ENCODE data around the gene MS4A14. TPM values are rescaled to one million over a fixed set of nuclear protein-coding genes. Genes with fewer than 3 reads are reported as not detected.
A peak's percentile ranks its signal among the peaks of the same experiment; 100 is the strongest.
"Not testable (repeated sequence)": the region's sequence is repeated elsewhere in the genome, so short reads cannot be mapped to it uniquely, and the experiment has no call there.

Gene MS4A14
- polyA plus RNA-seq, 4 donors: 0.12 to 1.2 TPM; not detected in 2

DNA sequence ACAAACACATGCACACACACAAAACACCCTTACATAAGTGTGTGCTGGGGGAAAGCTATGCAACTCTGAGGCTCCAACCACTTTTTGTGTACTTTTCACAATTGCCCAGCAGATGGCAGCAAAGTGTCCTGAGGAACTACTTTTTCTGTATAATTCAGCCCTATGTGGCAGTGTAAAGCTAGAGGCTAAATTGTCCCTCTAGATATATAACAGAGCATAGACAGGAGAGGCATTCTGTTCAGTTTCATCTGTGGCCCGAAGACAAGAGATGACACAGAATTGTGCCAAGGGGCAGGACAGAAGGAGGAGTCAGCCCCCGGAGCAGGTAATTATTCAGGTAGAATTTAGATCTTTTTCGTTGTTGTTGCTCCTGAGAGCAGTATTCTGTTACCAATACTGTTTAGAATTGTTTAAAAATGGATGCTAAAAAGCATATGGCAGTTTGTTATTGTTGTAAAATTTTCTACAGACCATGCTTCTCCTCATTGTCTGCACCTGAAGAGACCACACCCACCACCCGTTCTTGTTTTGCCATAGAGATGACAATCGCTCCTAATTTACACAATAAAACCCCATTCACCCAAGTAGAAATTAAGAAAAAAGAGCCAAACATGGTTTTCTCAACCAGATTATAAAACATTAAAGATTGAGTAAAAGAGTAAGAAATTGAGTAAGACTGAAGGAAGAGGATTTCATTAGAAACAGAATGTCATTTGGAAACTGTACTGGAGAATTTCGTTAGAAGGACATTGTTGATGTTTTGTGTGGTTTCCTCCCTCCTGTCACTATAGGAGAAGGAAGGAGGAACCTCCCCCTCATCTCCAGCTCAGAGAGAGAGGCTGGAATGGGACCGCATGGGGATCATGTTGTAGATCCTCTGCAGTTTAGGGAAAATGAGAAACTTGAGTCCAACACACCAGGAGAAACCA is 32.5 kb upstream of the MS4A14 start:
- WGBS, 3 donors: 49 to 56% (median 50%) methylated on average over 7 of the region's 7 CpGs
- peak; percentile 74 to 76 for DNase-seq
- Histone ChIP-seq H3K4me1 (ENCODE audit: control insufficient read depth in 3 of 3, insufficient read depth in 2 of 3, low read depth in 1 of 3, low read length in 2 of 3) (no peaks in the 10 kb centered on the region), H3K27me3 (ENCODE audit: control insufficient read depth in 3 of 3, insufficient read depth in 3 of 3, low read length in 3 of 3) (no peaks in the 10 kb centered on the region), H3K27ac (ENCODE audit: low read depth in 1 of 3, low read length in 2 of 3) (no peak overlapping the region), H3K4me3 (ENCODE audit: low read depth in 1 of 3, low read length in 3 of 3) (no peak overlapping the region), H3K36me3 (ENCODE audit: control insufficient read depth in 3 of 3, insufficient read depth in 2 of 3, low read depth in 1 of 3, low read length in 3 of 3) (no peaks in the 10 kb centered on the region), H3K9me3 (ENCODE audit: control insufficient read depth in 2 of 2, insufficient read depth in 1 of 2, low read depth in 1 of 2, low read length in 1 of 2) (peaks cover 0 to 18% of the 10 kb centered on the region in 2 donors)
- no peak for FAIRE-seq

DNA sequence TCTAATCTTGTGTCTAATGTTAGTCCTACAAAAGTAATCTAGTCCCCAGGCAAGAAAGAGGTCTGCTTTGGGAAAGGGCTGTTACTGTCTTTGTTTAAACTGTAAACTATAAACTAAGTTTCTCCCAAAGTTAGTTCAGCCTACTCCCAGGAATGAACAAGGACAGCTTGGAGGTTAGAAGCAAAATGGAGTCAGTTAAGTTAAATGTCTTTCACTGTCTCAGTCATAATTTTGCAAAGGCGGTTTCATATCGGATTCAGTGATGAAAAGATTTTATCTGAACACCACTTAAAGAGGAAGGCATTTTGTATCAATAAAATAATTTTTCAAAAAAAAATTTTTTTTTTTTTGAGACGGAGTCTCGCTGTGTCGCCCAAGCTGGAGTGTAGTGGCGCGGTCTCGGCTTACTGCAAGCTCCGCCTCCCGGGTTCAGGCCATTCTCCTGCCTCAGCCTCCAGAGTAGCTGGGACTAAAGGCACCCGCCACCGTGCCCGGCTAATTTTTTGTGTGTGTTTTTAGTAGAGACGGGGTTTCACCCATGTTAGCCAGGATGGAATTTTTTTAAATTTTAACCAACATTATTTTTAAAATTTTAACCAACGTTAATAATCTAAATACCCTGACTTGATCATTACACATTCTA is 29.9 kb upstream of the MS4A14 start:
- not testable (repeated sequence) for FAIRE-seq; H3K27me3 ChIP-seq (ENCODE audit: control insufficient read depth in 3 of 3, insufficient read depth in 3 of 3, low read length in 3 of 3); H3K27ac ChIP-seq (ENCODE audit: low read depth in 1 of 3, low read length in 2 of 3); H3K4me3 ChIP-seq (ENCODE audit: low read depth in 1 of 3, low read length in 3 of 3); H3K36me3 ChIP-seq (ENCODE audit: control insufficient read depth in 3 of 3, insufficient read depth in 2 of 3, low read depth in 1 of 3, low read length in 3 of 3); DNase-seq; H3K9me3 ChIP-seq (ENCODE audit: control insufficient read depth in 2 of 2, insufficient read depth in 1 of 2, low read depth in 1 of 2, low read length in 1 of 2); H3K4me1 ChIP-seq (ENCODE audit: control insufficient read depth in 3 of 3, insufficient read depth in 2 of 3, low read depth in 1 of 3, low read length in 2 of 3)
- WGBS, 3 donors: 86 to 94% (median 91%) methylated on average over 15 of the region's 15 CpGs

DNA sequence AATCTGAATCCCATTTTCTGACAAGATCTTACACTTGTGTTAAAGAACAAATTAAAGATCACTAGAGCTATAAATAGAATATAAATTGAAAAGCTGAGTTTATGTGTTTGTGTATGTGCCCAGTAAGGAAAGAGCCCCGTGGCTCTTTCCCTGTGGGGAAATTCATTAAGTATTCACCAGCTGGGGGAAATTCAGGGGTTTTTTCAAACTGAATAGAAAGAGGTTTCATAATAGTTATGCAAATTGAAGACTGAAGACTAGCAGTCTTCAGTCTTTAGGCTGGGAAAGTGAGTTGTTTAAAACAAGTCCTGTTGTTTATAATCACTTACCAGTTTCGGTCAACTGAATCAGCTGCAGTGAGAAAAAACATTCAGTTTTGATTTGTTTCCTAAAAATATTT is 29.2 kb upstream of the MS4A14 start:
- DNase-seq (no peak), FAIRE-seq (no peak)
- Histone ChIP-seq H3K4me3 (ENCODE audit: low read depth in 1 of 3, low read length in 3 of 3) (no peak overlapping the region), H3K9me3 (ENCODE audit: control insufficient read depth in 2 of 2, insufficient read depth in 1 of 2, low read depth in 1 of 2, low read length in 1 of 2) (no peaks in the 10 kb centered on the region), H3K36me3 (ENCODE audit: control insufficient read depth in 3 of 3, insufficient read depth in 2 of 3, low read depth in 1 of 3, low read length in 3 of 3) (no peaks in the 10 kb centered on the region), H3K27ac (ENCODE audit: low read depth in 1 of 3, low read length in 2 of 3) (no peak overlapping the region), H3K4me1 (ENCODE audit: control insufficient read depth in 3 of 3, insufficient read depth in 2 of 3, low read depth in 1 of 3, low read length in 2 of 3) (peaks cover 0 to 6% (median 0%) of the 10 kb centered on the region in 3 donors), H3K27me3 (ENCODE audit: control insufficient read depth in 3 of 3, insufficient read depth in 3 of 3, low read length in 3 of 3) (no peaks in the 10 kb centered on the region)
- 39 to 56% (median 55%) methylated on average over 2 of the region's 2 CpGs for WGBS, 3 donors

DNA sequence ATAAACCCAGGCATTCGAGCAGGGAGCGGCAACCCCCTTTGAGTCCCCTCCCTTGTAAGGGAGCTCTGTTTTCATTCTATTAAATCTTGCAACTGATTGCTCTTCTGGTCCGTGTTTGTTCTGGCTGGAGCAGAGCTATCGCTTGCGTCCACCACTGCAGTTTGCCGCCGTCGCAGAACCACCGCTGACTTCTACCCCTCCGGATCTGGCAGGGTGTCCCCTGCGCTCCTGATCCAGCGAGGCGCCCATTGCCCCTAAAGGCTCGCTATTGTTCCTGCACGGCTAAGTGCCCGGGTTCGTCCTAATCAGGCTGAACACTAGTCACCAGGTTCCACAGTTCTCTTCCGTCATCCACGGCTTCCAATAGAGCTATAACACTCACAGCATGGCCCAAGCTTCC is 28.4 kb upstream of the MS4A14 start:
- no peak overlapping the region for H3K4me3 ChIP-seq (ENCODE audit: low read depth in 1 of 3, low read length in 3 of 3)
- peaks cover 0 to 6% (median 0%) of the 10 kb centered on the region in 3 donors for H3K4me1 ChIP-seq (ENCODE audit: control insufficient read depth in 3 of 3, insufficient read depth in 2 of 3, low read depth in 1 of 3, low read length in 2 of 3)
- FAIRE-seq (no peak), DNase-seq (no peak)
- 90 to 95% (median 94%) methylated on average over 19 of the region's 19 CpGs for WGBS, 3 donors
- H3K36me3 ChIP-seq (ENCODE audit: control insufficient read depth in 3 of 3, insufficient read depth in 2 of 3, low read depth in 1 of 3, low read length in 3 of 3): no peaks in the 10 kb centered on the region
- H3K27me3 ChIP-seq (ENCODE audit: control insufficient read depth in 3 of 3, insufficient read depth in 3 of 3, low read length in 3 of 3): no peaks in the 10 kb centered on the region
- no peaks in the 10 kb centered on the region for H3K9me3 ChIP-seq (ENCODE audit: control insufficient read depth in 2 of 2, insufficient read depth in 1 of 2, low read depth in 1 of 2, low read length in 1 of 2)
- H3K27ac ChIP-seq (ENCODE audit: low read depth in 1 of 3, low read length in 2 of 3): no peak overlapping the region

DNA sequence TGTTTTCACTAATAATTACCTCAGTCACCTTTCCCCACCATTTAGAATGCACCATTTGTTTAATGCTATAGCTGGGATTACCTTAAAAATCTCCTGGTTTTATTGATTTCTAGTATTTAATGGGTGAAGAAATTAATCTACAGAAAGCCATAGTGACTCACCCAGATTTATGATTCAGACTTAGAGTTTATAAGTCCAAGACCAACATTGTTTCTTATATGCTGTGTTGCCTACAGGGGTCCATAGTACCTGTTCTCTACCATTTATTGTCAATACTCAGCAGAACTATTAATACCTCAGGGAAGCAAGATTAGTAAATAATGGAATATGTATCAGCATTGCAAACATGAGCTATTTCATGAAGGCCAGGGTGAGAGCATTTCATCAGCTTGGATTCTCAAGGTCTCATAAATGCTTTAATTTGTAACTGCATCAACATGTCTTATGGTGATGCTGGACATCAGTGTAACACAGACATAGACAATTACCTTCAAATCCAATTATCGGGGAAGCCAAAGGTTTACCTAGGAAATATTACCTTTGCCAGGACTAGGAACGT is 25.9 kb upstream of the MS4A14 start:
- no peak overlapping the region for H3K27ac ChIP-seq (ENCODE audit: low read depth in 1 of 3, low read length in 2 of 3)
- no peak for FAIRE-seq

DNA sequence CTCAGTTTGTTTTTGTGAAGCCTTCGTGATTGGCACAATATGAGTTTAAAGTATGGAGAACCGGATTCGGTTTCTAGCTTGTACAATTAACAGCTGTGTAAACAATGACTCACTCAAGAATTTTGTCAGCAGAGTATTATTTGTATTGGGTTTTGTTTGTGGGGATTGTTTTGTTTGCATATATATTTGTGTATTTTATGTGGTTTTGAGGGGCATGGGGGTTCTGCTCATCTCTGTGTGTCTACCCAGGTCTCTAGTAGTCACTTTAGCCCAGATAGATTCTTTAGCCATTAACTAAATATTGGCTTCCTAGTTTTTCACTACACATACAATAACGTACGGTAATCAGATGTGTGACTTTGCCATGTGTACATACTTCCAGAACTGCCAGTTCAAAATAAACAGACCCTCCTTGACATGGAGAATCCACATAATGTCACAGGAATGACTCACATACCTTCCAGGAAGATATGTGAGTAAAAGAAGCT is 25.4 kb upstream of the MS4A14 start:
- H3K27me3 ChIP-seq (ENCODE audit: control insufficient read depth in 3 of 3, insufficient read depth in 3 of 3, low read length in 3 of 3): no peaks in the 10 kb centered on the region
- H3K4me1 ChIP-seq (ENCODE audit: control insufficient read depth in 3 of 3, insufficient read depth in 2 of 3, low read depth in 1 of 3, low read length in 2 of 3): peaks cover 0 to 6% (median 0%) of the 10 kb centered on the region in 3 donors
- H3K36me3 ChIP-seq (ENCODE audit: control insufficient read depth in 3 of 3, insufficient read depth in 2 of 3, low read depth in 1 of 3, low read length in 3 of 3): no peaks in the 10 kb centered on the region
- H3K27ac ChIP-seq (ENCODE audit: low read depth in 1 of 3, low read length in 2 of 3): no peak overlapping the region
- FAIRE-seq (no peak), DNase-seq (peak; percentile 32 to 42)
- no peak overlapping the region for H3K4me3 ChIP-seq (ENCODE audit: low read depth in 1 of 3, low read length in 3 of 3)
- 10 to 34% (median 27%) methylated on average over 5 of the region's 5 CpGs for WGBS, 3 donors
- H3K9me3 ChIP-seq (ENCODE audit: control insufficient read depth in 2 of 2, insufficient read depth in 1 of 2, low read depth in 1 of 2, low read length in 1 of 2): no peaks in the 10 kb centered on the region

More for the DNA sequence above, 25.9 kb upstream of the MS4A14 start:
- Histone ChIP-seq H3K9me3 (ENCODE audit: control insufficient read depth in 2 of 2, insufficient read depth in 1 of 2, low read depth in 1 of 2, low read length in 1 of 2) (no peaks in the 10 kb centered on the region), H3K4me1 (ENCODE audit: control insufficient read depth in 3 of 3, insufficient read depth in 2 of 3, low read depth in 1 of 3, low read length in 2 of 3) (peaks cover 0 to 6% (median 0%) of the 10 kb centered on the region in 3 donors), H3K36me3 (ENCODE audit: control insufficient read depth in 3 of 3, insufficient read depth in 2 of 3, low read depth in 1 of 3, low read length in 3 of 3) (no peaks in the 10 kb centered on the region), H3K27me3 (ENCODE audit: control insufficient read depth in 3 of 3, insufficient read depth in 3 of 3, low read length in 3 of 3) (no peaks in the 10 kb centered on the region), H3K4me3 (ENCODE audit: low read depth in 1 of 3, low read length in 3 of 3) (no peak overlapping the region)
- 6 to 47% (median 20%) methylated on average over 2 of the region's 2 CpGs for WGBS, 3 donors
- DNase-seq: peak in 1 of 2 donors; percentile 13

DNA sequence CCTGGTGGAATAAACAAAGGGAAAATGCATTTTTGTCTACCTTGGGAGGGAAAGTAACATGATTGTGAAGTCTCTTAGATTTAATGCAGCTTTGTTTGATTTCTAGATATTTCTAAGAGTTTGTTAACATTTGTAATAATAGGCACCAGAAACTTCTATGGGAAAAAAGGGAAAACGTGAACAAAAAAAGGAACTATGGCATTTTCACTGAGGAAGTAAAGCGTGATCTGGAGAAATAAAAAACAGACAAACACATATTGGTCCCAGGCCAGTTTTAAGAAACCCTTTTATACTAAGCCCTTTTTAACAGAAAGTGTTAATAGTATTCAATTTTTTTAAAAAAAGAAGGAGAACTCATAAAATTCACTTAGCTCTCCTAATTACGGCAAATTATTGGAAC is 24.9 kb upstream of the MS4A14 start:
- no peak overlapping the region for H3K4me3 ChIP-seq (ENCODE audit: low read depth in 1 of 3, low read length in 3 of 3)
- peaks cover 0 to 6% (median 0%) of the 10 kb centered on the region in 3 donors for H3K4me1 ChIP-seq (ENCODE audit: control insufficient read depth in 3 of 3, insufficient read depth in 2 of 3, low read depth in 1 of 3, low read length in 2 of 3)
- no peak for DNase-seq
- no peak for FAIRE-seq
- no peaks in the 10 kb centered on the region for H3K27me3 ChIP-seq (ENCODE audit: control insufficient read depth in 3 of 3, insufficient read depth in 3 of 3, low read length in 3 of 3)
- H3K36me3 ChIP-seq (ENCODE audit: control insufficient read depth in 3 of 3, insufficient read depth in 2 of 3, low read depth in 1 of 3, low read length in 3 of 3): no peaks in the 10 kb centered on the region
- no peak overlapping the region for H3K27ac ChIP-seq (ENCODE audit: low read depth in 1 of 3, low read length in 2 of 3)
- 73 to 83% (median 79%) methylated on average over 3 of the region's 3 CpGs for WGBS, 3 donors
- no peaks in the 10 kb centered on the region for H3K9me3 ChIP-seq (ENCODE audit: control insufficient read depth in 2 of 2, insufficient read depth in 1 of 2, low read depth in 1 of 2, low read length in 1 of 2)

DNA sequence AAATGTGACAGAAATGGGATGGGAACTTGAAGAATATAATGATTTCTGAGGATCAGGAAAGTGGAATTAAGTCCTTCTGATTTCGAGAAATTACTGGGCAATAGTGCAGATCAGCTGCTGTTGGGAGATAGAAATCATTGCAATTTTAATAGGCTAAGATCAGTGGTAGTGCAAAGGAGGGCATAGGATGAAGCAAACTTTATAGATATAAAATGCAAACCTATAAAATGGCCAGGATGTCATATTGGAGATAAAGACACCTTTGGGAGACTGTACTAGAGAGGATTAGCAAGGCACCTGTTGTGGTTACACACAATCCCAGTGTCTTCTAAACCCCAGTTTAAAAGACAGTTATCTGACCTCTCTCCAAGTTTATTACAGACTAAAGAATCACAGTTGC is 24.4 kb upstream of the MS4A14 start:
- Histone ChIP-seq H3K27me3 (ENCODE audit: control insufficient read depth in 3 of 3, insufficient read depth in 3 of 3, low read length in 3 of 3) (no peaks in the 10 kb centered on the region), H3K4me3 (ENCODE audit: low read depth in 1 of 3, low read length in 3 of 3) (no peak overlapping the region), H3K27ac (ENCODE audit: low read depth in 1 of 3, low read length in 2 of 3) (no peak overlapping the region), H3K36me3 (ENCODE audit: control insufficient read depth in 3 of 3, insufficient read depth in 2 of 3, low read depth in 1 of 3, low read length in 3 of 3) (no peaks in the 10 kb centered on the region), H3K9me3 (ENCODE audit: control insufficient read depth in 2 of 2, insufficient read depth in 1 of 2, low read depth in 1 of 2, low read length in 1 of 2) (no peaks in the 10 kb centered on the region), H3K4me1 (ENCODE audit: control insufficient read depth in 3 of 3, insufficient read depth in 2 of 3, low read depth in 1 of 3, low read length in 2 of 3) (peaks cover 0 to 6% (median 0%) of the 10 kb centered on the region in 3 donors)
- 73 to 76% (median 75%) methylated on average over 1 of the region's 1 CpG for WGBS, 3 donors
- DNase-seq (no peak), FAIRE-seq (no peak)

All from small intestine (tissue), 7 donors.